ENCODE data around the gene CAMK1D.
"Not testable (repeated sequence)": the region's sequence is repeated elsewhere in the genome, so short reads cannot be mapped to it uniquely, and the experiment has no call there.

Gene CAMK1D

DNA sequence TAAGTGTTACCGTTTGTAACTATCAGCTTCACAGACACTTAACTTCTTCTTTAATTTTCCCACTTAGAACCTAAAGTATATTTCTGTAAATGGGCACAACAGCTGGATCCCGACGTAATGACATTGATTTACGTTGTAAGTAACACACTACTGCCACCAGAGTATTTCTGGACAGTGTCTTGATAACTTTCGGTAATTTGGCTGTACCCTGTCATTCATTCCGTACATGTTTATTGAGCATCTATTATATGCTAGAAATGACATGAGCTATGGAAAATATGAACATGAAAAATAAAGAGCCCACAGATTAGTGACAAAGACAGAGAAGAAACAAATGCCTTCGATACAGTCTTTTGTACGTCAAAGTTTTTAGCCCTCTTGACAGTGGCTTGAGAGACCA is 360.8 kb downstream of the CAMK1D start:
- DNase-seq = no peak

GRCh38 chr10:12710594-12711349 is 361.4 kb downstream of the CAMK1D start:
- DNase-seq = peak; percentile 16

DNA sequence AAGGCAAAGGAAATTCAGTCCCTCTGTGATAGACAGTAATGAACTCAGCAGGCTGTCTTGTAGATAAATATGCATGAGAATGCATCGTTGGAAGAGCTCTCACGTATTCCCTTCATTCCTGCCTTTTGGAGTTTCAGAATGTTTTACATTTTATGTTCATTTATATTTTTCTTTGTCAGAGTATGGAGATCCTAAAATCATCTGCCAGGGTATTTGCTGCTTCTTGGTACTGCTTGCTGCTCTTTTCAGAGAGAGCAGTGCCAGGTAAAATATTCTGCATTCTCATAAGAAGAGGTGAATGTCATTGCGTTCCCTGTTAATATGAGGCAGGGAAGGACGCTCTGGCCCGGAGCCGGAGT is 362.0 kb downstream of the CAMK1D start:
- DNase-seq = no peak

DNA sequence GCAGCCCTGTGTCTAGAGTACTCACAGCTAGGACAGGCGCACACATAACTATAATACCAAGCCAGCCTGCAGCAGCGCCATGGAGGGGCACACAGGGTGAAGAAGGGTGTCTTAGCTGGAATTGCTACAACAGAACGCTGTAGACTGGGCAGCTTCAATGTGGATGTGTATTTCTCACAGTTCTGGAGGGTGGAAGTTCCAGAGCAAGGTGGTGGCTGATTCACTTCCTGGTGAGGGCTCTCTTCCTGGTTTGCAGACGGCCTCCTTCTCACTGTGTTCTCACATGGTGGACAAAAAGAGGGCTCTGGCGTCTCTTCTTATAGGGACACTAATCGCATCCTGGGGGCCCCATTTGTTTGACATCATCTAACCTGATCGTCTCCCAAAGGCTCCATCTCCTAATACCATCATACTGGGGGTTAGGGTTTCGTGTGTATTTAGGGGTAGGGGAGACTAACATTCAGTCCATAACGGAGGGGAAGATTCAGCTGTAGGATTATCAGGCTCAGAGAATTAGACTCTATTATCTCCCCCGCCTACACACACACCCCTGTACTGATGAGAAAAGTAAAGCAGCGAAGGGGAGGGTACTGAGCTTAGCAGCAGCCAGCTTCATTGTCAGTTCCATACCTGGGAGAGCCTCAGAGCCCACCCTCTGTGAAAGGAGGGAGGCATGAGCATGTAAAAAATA is 363.1 kb downstream of the CAMK1D start:
- no peak for DNase-seq

DNA sequence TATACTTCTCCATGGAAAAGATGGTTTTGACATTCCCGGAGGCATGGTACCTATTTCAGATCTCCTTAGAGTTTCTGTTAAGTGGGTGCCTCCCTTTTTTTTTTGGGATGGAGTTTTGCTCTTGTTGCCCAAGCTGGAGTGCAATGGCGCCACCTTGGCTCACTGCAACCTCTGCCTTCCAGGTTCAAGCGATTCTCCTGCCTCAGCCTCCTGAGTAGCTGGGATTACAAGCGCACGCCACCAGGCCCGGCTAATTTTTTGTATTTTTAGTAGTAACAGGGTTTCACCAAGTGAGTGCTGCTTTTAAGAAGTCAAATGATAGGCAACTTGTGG is 363.6 kb downstream of the CAMK1D start:
- DNase-seq = not testable (repeated sequence)

DNA sequence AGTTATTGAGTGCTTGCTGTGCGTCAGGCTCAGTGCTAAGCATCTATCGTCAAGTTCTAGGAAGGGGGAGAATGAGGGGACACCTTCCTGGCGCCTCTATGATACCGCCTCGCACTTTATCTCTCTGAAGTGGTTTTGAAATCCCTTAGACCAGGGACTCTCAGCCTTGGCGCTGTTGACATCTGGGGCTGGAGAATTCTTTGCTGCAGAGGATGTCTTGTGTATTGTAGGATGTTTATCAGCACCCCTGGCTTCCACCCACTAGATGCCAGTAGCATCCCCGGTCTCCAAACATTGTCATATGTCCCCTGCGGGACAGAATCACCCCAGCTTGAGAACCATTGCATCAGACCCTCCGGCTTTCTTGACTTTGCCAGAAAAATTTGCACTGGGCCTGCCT is 366.7 kb downstream of the CAMK1D start:
- no peak for DNase-seq

GRCh38 chr10:12717981-12718707 is 368.8 kb downstream of the CAMK1D start:
- DNase-seq = no peak

DNA sequence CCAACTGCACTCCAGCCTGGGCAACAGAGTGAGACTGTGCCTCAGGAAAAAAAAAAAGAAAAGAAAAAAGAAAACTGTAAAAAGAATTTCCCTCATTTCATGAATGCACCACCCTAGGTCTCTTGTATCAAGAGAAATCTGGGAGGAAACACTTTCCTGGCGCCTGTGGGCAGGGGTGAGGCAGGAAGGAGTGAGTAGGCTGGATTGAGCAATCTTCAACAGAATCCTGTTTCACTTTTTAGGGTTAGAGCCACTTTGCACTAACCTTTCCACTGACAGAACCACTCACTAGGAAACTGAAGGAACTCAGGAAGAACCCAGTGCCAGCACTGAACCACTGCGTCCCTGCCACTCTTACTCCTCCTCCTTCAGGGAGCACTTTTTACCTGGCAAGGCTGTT is 370.0 kb downstream of the CAMK1D start:
- no peak for DNase-seq

DNA sequence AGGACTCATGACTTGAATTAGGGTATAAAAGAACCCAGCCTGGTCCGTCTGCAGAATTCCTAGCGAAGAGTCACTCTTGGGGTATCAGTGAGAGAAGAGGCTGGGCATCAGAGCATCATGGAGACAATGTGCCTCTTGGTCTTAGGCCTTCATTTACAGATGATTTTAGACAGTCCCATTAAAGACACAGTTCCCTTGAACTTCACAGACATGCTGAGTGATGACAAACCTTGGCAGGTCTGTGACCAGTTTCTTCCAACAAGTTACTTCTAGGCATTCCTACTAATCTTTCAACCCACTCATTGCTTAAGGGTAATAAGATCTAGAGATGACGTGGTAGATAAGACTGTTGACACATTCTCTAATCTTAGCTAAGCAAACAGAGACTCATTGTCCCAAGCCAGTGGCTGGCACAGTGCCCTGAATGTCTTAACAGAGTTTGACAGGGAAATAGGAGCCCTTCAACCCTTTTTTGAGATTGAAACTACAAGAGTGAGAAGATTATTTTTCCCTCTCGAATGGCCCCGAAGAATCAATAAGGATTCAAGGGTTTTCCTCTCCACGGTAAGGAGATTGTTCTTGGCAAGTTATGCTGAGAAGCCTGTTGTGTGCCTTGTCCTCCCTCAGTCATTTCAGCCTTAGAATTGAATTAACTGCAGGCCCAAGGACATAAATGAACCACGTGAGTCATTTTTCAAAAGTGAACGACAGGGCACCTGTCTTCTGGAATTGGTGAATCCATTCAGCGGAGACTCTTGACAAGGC is 371.1 kb downstream of the CAMK1D start:
- no peak for DNase-seq

- DNase-seq = no peak
These were observed 372.0 kb downstream of the CAMK1D start for GRCh38 chr10:12721334-12721733.

DNA sequence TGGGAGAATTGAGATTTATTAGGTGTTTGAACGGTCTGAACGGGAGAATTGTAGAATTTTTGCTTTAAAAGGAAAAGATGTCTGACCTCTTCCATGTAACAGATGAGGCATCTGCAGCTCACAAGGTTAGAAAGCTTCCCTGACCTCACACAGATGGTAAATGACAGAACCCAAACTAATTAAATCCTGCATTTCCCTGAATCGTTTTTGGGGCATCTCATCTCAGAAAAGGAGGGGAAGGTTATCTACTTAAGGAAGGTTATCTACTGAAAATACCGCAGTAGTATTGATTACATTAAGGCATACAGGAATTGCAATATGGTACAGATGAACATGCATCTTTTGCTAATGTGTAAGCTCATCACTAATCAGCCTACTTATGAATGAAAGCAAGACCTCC is 373.9 kb downstream of the CAMK1D start:
- no peak for DNase-seq

- DNase-seq = no peak
These were observed 375.6 kb downstream of the CAMK1D start for GRCh38 chr10:12724807-12725579.

- DNase-seq = not testable (repeated sequence)
These were observed 376.2 kb downstream of the CAMK1D start for GRCh38 chr10:12725580-12725888.

DNA sequence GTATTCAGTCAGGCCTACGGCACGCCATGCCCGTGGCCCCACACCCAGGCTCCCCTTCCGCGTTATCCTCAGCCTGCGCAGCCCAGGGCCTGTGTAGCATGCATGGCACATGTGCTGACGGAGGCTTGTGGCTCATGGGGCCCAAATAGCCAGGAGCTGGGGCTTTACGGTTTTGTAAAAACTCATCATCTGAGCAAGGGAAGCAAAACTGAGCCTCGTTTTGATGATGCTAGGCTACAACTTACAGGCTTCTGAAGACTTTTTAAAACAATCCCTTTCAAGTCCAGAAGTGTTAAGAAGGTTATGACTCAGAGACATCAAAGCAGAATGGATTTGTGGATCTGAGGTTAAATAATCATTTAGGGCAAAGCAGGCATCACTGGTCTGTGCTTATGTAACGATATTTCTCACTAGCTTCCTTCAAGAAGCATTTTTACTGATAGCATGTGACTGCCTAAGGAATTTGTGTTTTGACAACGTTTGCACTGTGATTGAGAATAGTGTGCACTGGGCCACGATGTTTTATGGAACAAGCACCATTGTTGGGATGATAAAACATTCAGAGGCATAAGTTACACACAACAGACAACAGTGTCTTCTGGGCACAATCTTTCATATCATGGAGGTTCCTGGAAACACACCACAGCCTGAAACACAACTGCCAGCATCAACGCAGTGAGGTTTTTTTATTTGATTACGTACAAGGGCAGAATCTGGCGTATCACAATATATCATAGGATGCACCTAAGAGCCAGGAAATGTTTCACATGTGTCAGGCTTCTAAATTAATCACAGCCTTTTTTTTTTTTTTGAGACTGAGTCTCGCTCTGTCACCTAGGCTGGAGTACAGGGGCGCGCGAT is 377.9 kb downstream of the CAMK1D start:
- no peak for DNase-seq

DNA sequence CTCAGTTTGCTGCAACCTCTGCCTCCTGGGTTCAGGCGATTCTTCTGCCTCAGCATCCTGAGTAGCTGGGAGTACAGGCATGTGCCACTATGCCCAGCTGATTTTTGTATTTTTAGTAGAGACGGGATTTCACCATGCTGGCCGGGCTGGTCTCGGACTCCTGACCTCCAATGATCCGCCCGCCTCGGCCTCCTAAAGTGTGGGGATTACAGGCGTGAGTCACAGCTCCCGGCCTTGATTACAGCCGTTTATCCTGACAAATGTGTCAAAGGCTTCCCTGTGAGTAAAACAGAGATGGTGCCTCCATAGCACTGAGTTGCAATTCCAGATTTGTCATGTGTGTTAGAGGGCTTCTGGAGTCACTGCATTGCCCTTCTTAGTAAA is 378.5 kb downstream of the CAMK1D start:
- no peak for DNase-seq

DNA sequence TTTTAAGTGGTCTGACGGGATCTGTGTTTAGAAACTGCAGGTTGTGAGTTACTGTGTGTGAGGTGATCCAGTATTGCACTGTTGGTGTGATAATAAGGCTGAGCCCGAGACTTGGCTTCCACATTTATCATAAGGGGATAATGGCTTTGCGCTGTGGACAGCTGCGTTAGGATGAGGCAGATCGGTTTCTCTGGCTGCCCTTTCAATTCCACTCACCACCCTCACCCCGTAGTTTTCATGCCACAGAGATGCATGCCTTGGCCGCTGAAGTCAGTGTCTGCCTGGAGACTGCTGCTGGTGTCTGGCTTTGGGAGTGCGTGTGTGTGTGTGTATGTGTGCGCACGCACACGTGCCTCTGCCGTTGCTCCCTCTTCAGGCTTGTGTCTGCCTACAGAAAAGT is 379.1 kb downstream of the CAMK1D start:
- no peak for DNase-seq

- DNase-seq = no peak
These were observed 380.5 kb downstream of the CAMK1D start for GRCh38 chr10:12729885-12730284.

GRCh38 chr10:12730809-12731519 is 381.6 kb downstream of the CAMK1D start:
- DNase-seq = no peak

GRCh38 chr10:12733271-12733670 is 383.9 kb downstream of the CAMK1D start:
- DNase-seq = no peak

DNA sequence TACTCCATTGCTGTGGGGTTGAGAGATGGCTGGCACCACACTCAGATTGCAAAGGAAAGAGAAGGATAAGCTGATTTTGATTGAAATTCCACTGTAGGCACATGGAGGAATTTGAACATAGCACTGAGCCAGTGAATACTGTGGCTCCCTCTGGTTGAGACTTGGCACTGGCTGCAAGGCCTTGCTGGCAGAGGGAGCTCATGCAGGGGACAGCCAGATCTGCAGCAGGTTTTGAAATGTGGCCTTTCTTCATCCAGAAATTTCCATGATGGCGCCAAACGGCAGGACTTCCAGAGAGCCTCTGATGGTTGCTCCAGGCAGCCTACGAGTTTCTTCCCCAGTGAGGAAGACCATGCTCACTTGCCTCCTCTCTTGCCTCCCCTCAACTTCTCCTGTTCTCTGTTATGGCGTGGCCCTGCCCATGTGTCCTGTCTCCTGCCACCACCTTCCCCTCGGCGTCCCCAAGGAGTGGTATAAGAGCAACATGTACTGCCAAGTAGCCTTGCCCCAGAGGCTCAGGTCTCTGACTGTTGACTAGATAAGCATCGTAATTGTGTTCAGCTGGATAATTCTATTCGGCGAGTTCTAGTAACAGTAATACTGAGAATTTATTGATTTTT is 386.6 kb downstream of the CAMK1D start:
- no peak for DNase-seq

- no peak for DNase-seq
These were observed 391.5 kb downstream of the CAMK1D start for GRCh38 chr10:12740813-12741212.
